22Rv1 (cell line): Measurements from ENCODE around the gene PEAK1.

ENCODE experiments used
- CTCF ChIP-seq: fragments of 450-650 bp; IDR thresholded peaks from 2 replicates; pipeline ENCODE4 v1.5.1; 2017; ENCODE audit warnings: mild to moderate bottlenecking
- ZFX ChIP-seq: fragments of 450-650 bp; IDR thresholded peaks from 2 replicates; pipeline ENCODE4 v1.6.1; 2017; ENCODE audit warnings: antibody characterized with exemption, borderline replicate concordance

- TF ChIP-seq CTCF (no peak), ZFX (no peak)
Observed at GRCh38 chr15:77426871-77427270, 7.0 kb upstream of the PEAK1 start.
